HG03558 (cell line): ENCODE results near the gene ORMDL3.
A peak's percentile ranks its signal among the peaks of the same experiment; 100 is the strongest.

Source experiments
- ATAC-seq: cut with Tn5 transposase; IDR thresholded peaks from one replicate; pipeline ENCODE4 v1.9.1; 2021; ENCODE audit warnings: moderate number of reproducible peaks; ENCODE audit not compliant: unreplicated experiment; ENCODE audit errors: extremely low read depth

Gene ORMDL3

GRCh38 chr17:39927101-39927928 is at the start of gene ORMDL3, which contains the start of gene LRRC3C:
TSS of gene ORMDL3 (minus strand) at chr17:39927601. CDS start at chr17:39924203, 3,398 bp downstream.
TSS of gene LRRC3C (plus strand) at chr17:39927732. CDS start at chr17:39941524, 13,792 bp downstream.
- peak; percentile 58 for ATAC-seq

GRCh38 chr17:39975801-39976200 is 48.4 kb upstream of the ORMDL3 start:
- no peak for ATAC-seq

- no peak for ATAC-seq
These were observed 47.0 kb upstream of the ORMDL3 start for GRCh38 chr17:39974433-39974832.

- no peak for ATAC-seq
These were observed 46.1 kb upstream of the ORMDL3 start for GRCh38 chr17:39973496-39973895.

GRCh38 chr17:39972271-39972670 is 44.9 kb upstream of the ORMDL3 start:
- ATAC-seq, result no peak

- ATAC-seq, result no peak
These were observed 43.7 kb upstream of the ORMDL3 start for GRCh38 chr17:39971076-39971603.

GRCh38 chr17:39970157-39970692 is 42.8 kb upstream of the ORMDL3 start:
- no peak for ATAC-seq

GRCh38 chr17:39969375-39969774 is 42.0 kb upstream of the ORMDL3 start:
- ATAC-seq, result no peak

- ATAC-seq, result no peak
These were observed 41.4 kb upstream of the ORMDL3 start for GRCh38 chr17:39968761-39969160.

- ATAC-seq, result no peak
These were observed 39.4 kb upstream of the ORMDL3 start for GRCh38 chr17:39966771-39967170.

GRCh38 chr17:39965017-39965699 is 37.8 kb upstream of the ORMDL3 start:
- ATAC-seq, result no peak

GRCh38 chr17:39963829-39964228 is 36.4 kb upstream of the ORMDL3 start:
- ATAC-seq, result no peak

- no peak for ATAC-seq
These were observed 35.3 kb upstream of the ORMDL3 start, which contains the start of gene GSDMA for GRCh38 chr17:39962642-39963220. TSS of gene GSDMA (plus strand) at chr17:39963004. CDS start at chr17:39965688, 2,684 bp downstream.

- ATAC-seq, result no peak
These were observed 33.2 kb upstream of the ORMDL3 start for GRCh38 chr17:39960524-39961041.

GRCh38 chr17:39955726-39956225 is 28.4 kb upstream of the ORMDL3 start:
- ATAC-seq, result no peak

GRCh38 chr17:39954876-39955275 is 27.5 kb upstream of the ORMDL3 start:
- ATAC-seq, result no peak

- no peak for ATAC-seq
These were observed 26.1 kb upstream of the ORMDL3 start for GRCh38 chr17:39953471-39953888.

- ATAC-seq, result no peak
These were observed 25.5 kb upstream of the ORMDL3 start for GRCh38 chr17:39952680-39953470.
